H1 (cell line): Measurements from ENCODE around the gene CTBP2. TPM values are rescaled to one million over a fixed set of nuclear protein-coding genes. Genes with fewer than 3 reads are reported as not detected.

ENCODE experiments used
- CHD1 ChIP-seq: IDR thresholded peaks from 2 replicates; pipeline ENCODE4 v1.6.1; 2012; ENCODE audit warnings: low read depth, low read length, improper control_type of control experiment
- JUN ChIP-seq: IDR thresholded peaks from 2 replicates; pipeline ENCODE4 v1.6.1; 2011; ENCODE audit warnings: low read depth, mild to moderate bottlenecking, improper control_type of control experiment, low read length
- KDM5A ChIP-seq: fragments of 200-600 bp; IDR thresholded peaks from 2 replicates; pipeline ENCODE4 v1.7.1; 2012; ENCODE audit warnings: mild to moderate bottlenecking, low read length, inconsistent platforms, mixed read lengths
- SIN3A ChIP-seq, 2 experiments: IDR thresholded peaks in 1 of 2; conservative IDR thresholded peaks in 1 of 2; 2 replicates each; pipeline ENCODE4 v1.6.1; 2011 to 2012; ENCODE audit warnings: low read length in 2 of 2, improper control_type of control experiment in 1 of 2, low read depth in 1 of 2, mild to moderate bottlenecking in 1 of 2
- SP4 ChIP-seq: IDR thresholded peaks from 2 replicates; pipeline ENCODE4 v1.6.1; 2012; ENCODE audit warnings: low read length, inconsistent platforms
- SRF ChIP-seq: IDR thresholded peaks from 2 replicates; pipeline ENCODE4 v1.6.1; 2011; ENCODE audit warnings: mild to moderate bottlenecking, low read depth, low read length, moderate library complexity
- polyA plus RNA-seq, 7 experiments: library from polyadenylated mRNA; depleted of rRNA in 3 of 7; stranded (reverse) in 5 of 7; unstranded in 2 of 7; fragments of >200 nt in 5 of 7; fragments of 200-250 nt in 2 of 7; gene quantifications; 1 replicate in 5 of 7; 2 replicates in 1 of 7; 4 replicates in 1 of 7; pipeline versions ENCODE4 v1.2.1 to v1.2.3, GENCODE V29; 2011 to 2013; ENCODE audit warnings: missing spikeins in 2 of 7, mixed read lengths in 2 of 7
- total RNA-seq: library from RNA; stranded (reverse); fragmentation: NEBNext Ultra II Directional; extraction: Animal tissue kit (Norgen Biotek cat#: 25700); gene quantifications from 2 replicates; pipeline ENCODE4 v1.2.1, GENCODE V29; 2021

The CTBP2 gene
- total and polyA plus RNA-seq, 2 of the 8 experiments (the other 6 are each of a cell fraction or from before 2014, with no cell fraction given) = 208 to 221 TPM

DNA sequence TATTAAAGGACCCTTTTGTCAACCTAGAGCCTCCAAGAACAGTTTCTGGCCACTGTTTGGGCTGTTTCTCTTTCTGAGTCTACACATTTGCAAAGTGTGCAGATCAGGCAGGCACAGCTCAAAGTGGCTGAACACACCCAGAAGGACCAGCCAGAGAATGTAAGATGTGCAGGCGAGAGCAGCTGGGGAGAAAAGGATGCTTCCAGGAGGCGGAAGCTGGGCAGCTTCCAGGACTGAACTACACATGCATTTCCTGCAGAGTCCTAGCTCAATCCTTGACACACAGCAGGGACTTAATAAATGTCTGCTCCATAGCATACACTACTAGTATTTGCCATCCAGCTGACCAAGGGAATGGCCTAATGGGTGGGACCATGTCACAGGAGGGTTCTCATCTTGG lies 70.9 kb downstream of the CTBP2 start (continued):
- TF ChIP-seq JUN (no peak), SRF (no peak), SP4 (no peak), KDM5A (no peak), SIN3A (conservative IDR thresholded peaks at IDR 0.05 in 1 of 2, IDR thresholded peaks at IDR 0.05 in 1 of 2; ENCODE audit: low read depth in 1 of 2, low read length in 2 of 2) (no peak), CHD1 (no peak)
